NCI-H82 (cell line): Measurements from ENCODE around the gene CLDN18.

ENCODE experiments used
- DNase-seq: peaks from one replicate; lab custom pipeline; 2025; lab: John Stamatoyannopoulos, UW

Gene CLDN18

DNA sequence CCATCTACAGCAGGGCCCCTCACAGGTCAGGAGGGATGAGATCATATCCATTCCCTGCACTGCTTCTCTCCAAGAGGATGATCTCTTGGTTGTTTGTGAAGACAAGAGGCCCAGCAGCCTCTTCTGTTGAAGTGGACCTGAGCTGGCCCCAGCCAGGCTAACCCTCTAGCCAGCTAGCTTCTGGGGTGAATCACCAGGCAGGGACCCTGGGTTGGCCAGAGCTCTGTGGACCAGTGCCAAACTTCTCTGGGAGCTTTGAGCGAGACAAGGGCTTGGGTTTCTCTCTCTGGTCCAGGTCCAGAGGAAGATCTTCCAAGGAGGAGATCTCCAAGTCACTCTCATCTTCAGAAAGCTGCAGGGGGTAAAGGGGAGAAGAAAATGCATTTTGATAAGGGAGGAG is 52.7 kb downstream of the CLDN18 start:
- DNase-seq = no peak

DNA sequence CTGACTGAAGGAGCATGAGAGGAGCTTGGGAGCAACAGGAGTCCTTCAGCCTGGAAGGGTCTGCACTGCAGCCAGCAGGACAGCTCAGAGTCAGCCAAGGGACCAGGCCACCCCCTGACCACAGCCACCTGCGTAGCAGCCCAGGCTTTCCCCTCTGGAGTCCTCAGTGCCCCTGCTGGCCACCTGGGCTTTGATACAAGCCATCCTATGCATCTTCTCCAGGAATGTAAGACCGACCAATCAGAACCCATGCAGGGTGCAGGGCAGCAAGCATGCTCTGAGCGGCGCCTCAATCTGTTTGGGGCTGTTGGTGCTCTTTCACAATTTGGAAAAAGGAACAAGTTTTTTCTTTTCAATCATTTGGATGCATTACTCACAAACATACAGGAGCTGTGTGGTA is 53.5 kb downstream of the CLDN18 start:
- no peak for DNase-seq

- no peak for DNase-seq
Observed at GRCh38 chr3:138065949-138066348, 56.0 kb downstream of the CLDN18 start.

DNA sequence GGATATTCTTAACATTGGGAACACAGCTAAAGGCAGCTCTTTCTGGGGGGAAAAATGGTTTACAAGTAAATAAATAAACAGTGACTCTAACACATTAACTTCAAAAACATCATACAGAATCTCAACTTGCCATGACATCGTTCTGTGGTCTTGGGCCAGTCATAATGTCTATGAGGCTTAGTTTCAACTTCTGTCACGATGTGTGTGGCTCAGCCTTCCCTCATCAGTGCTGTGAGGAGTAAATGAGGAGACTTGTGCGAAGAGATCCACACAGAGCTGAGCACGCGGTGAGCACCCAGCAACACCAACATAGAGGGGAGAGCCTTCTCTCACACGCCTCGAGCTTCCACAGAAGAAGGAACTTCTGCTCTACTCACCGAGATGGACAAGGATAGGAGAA is 56.4 kb downstream of the CLDN18 start:
- DNase-seq = no peak

GRCh38 chr3:138066972-138067371 is 57.0 kb downstream of the CLDN18 start:
- no peak for DNase-seq

DNA sequence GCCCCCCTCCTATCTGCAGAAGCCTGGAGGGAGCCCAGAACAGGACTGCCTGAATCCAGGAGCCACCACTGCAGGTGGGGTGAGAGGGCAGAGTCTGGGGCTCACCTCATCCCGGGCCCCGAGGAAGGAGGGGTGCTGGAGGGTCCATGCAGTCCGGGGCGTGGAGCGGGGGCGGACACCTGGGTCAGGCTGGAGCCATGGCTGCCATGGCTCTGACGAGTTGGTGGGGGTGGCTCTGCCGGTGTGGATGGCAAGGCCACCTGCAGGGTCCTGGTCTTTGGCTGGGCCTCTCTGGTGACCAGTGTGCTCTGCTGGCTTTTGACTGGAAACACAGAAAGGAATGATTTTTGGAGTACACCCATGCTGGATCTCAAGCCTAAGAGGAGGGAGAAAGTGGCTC is 58.1 kb downstream of the CLDN18 start:
- no peak for DNase-seq

DNA sequence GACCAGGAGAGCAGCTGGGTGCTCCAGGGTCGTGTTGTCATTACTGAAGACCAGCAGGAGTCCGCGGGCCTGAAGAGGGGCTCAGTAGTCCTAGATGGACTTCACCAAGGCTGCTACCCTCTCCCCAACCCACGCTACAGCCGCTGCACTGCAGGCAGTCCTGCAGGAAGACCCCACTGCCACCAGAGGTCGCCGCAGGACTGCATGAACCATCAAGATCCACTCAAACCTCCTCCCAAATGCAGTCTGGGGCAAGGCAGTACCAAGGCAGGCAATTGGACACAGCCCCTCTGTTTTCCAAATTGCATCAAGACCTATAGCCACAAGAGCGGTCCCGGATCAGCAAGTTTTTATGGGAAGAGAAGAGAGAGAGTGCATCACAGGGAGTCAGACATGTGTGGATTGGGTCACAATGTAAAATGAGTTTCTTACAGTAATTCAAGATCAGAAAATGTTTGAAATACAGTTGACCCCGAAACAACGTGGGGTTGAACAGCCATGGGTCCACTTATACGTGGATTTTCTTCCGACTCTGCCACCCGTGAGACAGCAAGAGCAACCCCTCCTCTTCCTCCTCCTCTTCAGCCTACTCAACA is 58.7 kb downstream of the CLDN18 start:
- peak; percentile 89 for DNase-seq

GRCh38 chr3:138070006-138070405 is 60.0 kb downstream of the CLDN18 start:
- no peak for DNase-seq

DNA sequence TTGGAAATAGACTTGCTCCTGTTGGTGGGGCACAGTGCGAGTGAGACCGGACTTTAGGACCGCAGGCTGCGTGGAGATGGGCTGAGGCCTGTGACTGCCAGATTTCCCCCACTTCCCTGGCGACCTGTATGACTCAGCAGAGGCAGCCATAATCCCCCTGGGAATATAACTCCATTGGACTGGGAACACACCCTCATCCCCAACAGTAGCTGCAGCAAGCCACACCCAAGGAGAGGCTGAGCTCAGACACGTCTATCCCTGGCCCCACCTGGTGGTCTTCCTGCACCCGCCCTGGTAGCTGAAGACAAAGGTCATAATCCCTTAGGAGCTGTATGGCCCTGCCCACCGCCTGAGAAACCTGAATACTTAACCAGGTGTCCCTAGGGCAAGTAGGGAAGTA is 62.8 kb downstream of the CLDN18 start:
- DNase-seq = peak; percentile 71

DNA sequence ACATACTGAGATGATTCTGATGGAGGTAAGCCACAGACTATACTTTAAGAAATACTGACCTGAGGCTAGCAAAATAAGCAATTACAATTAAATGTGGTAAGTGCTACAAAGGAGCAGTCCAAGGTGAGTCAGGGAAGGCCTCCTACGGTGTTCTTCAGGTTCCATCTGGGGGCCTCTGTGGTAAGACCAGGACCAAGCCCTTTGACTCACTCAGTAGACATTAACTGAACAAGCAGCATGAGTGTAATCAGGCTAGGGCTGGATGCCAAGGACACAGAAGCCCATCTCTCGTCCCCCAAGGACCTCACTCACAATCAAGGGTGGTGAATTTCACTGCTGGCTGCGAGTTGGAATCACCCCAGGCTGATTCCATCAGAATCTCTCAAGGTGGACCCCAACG is 68.1 kb downstream of the CLDN18 start:
- DNase-seq = no peak

DNA sequence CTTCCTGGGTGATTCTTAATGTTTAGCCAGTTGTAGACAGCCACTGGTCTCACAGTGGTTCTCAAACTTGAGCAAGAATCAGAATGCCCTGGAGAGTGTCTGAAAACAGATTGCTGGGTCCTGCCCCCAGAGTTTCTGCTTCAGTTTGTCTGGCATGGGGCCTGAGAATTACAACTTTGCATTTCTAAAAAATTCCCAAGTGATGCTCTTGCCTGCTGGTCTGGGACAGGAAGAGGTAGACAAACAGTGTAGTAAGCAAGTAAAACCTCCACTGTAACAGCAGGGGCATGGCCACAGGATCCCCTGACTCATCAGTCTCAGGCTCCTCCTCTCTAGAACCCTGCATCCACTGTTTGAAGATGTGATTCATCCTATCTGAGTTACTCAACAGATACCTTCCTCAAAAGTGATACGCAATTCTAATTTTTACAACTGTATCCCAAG is 69.0 kb downstream of the CLDN18 start:
- DNase-seq = no peak

GRCh38 chr3:138079901-138080300 is 69.9 kb downstream of the CLDN18 start:
- no peak for DNase-seq

- no peak for DNase-seq
Observed at GRCh38 chr3:138081371-138082084, 71.6 kb downstream of the CLDN18 start.

DNA sequence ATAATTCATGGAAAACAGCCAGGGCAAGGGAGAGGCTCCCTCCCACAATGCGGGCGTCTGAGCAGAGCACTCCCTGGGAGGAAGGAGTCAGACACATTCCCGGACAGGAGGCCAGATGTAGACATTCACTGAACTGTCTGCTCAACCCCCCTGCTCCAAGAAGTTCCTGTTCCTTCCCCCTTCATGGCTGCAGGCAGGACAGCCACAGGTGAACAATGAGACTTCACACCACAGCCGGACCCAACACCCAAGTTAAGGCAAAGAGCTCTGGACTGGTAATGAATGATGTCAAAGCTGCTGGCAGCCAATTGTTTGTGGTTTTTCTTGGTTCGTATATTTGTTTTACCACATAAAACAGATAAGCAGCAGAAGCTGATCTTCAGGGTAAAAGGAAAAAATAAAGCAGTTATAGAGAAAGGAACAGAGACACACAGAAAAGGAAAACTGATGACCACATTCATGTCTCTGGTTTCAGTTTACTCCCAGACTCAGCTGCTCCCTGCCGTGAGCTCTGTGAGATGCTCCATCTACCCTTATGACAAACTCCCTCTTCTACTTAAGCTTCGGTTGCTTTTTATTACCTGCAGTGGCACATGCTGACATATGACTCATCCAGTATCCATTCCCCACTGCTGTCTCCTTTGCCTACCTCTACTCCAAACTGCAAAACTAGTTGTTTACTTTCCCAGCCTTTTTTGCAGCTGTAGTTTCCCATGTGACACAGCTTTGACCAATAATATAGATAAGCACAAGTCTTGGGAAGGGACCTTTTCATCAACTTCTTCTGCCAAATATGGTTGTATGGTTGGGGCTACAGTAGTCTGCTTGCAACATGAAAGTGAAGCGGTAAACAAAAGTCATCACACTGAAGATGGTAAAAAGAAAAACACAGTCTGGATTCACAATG is 72.4 kb downstream of the CLDN18 start:
- no peak for DNase-seq

GRCh38 chr3:138082992-138083386 is 73.0 kb downstream of the CLDN18 start:
- no peak for DNase-seq
